Upper lobe of right lung (tissue), 1 donor: ENCODE measurements around the gene ZFYVE9. TPM values are rescaled to one million over a fixed set of nuclear protein-coding genes. Genes with fewer than 3 reads are reported as not detected.
"Not testable (repeated sequence)": the region's sequence is repeated elsewhere in the genome, so short reads cannot be mapped to it uniquely, and the experiment has no call there.

Experiments
- ATAC-seq: fragments of 200-7000 bp; cut with Tn5 transposase; one replicate; pipeline ENCODE4 v1.9.1; 2020; ENCODE audit warnings: mild to moderate bottlenecking, moderate library complexity
- DNase-seq: peaks from one replicate; pipeline ENCODE4 v3.0.0-alpha.2; 2020
- H3K27ac ChIP-seq: fragments of 200-600 bp; one replicate; pipeline ENCODE4 v1.8.0; 2022
- H3K27me3 ChIP-seq: fragments of 200-600 bp; one replicate; pipeline ENCODE4 v1.8.0; 2022; ENCODE audit warnings: mild to moderate bottlenecking
- H3K36me3 ChIP-seq: fragments of 200-600 bp; one replicate; pipeline ENCODE4 v1.8.0; 2022
- H3K4me1 ChIP-seq: fragments of 200-600 bp; one replicate; pipeline ENCODE4 v1.8.0; 2022
- H3K4me3 ChIP-seq: fragments of 200-600 bp; one replicate; pipeline ENCODE4 v1.8.0; 2022; ENCODE audit warnings: mild to moderate bottlenecking
- H3K9me3 ChIP-seq: fragments of 200-600 bp; one replicate; pipeline ENCODE4 v1.8.0; 2022
- intact Hi-C: fragments of 100-400 bp; cut with DNase I; formaldehyde crosslinking; loops from one replicate; pipeline ENCODE4 v1.11.0; 2022
- total RNA-seq: library from RNA; stranded (reverse); fragmentation: NEBNext Ultra II Directional; extraction: Animal tissue kit (Norgen Biotek cat#: 25700); gene quantifications from one replicate; pipeline ENCODE4 v1.2.1, GENCODE V29; 2021
- TF ChIP-seq, protein P1 (sequence below): fragments of 200-600 bp; IDR thresholded peaks from one replicate; pipeline ENCODE4 v1.8.0; 2022; ENCODE audit warnings: antibody characterized with exemption
- donor health status: DM: no; HTN: yes; CAD: no; lungs with severe emphysema.

Gene ZFYVE9
- total RNA-seq, 1 donor from 2014 or later, result 23.9 TPM

GRCh38 chr1:52192024-52192423 lies 50.1 kb downstream of the ZFYVE9 start:
- Histone ChIP-seq H3K27me3 (no peaks in the 10 kb centered on the region), H3K9me3 (no peaks in the 10 kb centered on the region), H3K27ac (no peak overlapping the region), H3K4me3 (no peak overlapping the region), H3K4me1 (peaks cover 12% of the 10 kb centered on the region), H3K36me3 (no peaks in the 10 kb centered on the region)
- ATAC-seq (no peak), DNase-seq (no peak)
- TF ChIP-seq, protein P1, sequence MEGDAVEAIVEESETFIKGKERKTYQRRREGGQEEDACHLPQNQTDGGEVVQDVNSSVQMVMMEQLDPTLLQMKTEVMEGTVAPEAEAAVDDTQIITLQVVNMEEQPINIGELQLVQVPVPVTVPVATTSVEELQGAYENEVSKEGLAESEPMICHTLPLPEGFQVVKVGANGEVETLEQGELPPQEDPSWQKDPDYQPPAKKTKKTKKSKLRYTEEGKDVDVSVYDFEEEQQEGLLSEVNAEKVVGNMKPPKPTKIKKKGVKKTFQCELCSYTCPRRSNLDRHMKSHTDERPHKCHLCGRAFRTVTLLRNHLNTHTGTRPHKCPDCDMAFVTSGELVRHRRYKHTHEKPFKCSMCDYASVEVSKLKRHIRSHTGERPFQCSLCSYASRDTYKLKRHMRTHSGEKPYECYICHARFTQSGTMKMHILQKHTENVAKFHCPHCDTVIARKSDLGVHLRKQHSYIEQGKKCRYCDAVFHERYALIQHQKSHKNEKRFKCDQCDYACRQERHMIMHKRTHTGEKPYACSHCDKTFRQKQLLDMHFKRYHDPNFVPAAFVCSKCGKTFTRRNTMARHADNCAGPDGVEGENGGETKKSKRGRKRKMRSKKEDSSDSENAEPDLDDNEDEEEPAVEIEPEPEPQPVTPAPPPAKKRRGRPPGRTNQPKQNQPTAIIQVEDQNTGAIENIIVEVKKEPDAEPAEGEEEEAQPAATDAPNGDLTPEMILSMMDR, result no peak
- intact Hi-C loops, result no loop called here

- intact Hi-C loops, result no loop called here
- no peak for DNase-seq
- H3K4me3 ChIP-seq, result no peak overlapping the region
- no peak for ATAC-seq
- H3K36me3 ChIP-seq, result no peaks in the 10 kb centered on the region
- H3K9me3 ChIP-seq, result no peaks in the 10 kb centered on the region
- H3K27ac ChIP-seq, result no peak overlapping the region
- no peaks in the 10 kb centered on the region for H3K27me3 ChIP-seq
- TF ChIP-seq, protein P1, result no peak
- H3K4me1 ChIP-seq, result peaks cover 12% of the 10 kb centered on the region
Observed at GRCh38 chr1:52192436-52192835, 50.5 kb downstream of the ZFYVE9 start.

- TF ChIP-seq, protein P1, result no peak
- Histone ChIP-seq H3K9me3 (no peaks in the 10 kb centered on the region), H3K36me3 (no peaks in the 10 kb centered on the region), H3K4me3 (no peak overlapping the region), H3K27me3 (no peaks in the 10 kb centered on the region), H3K27ac (no peak overlapping the region), H3K4me1 (peaks cover 12% of the 10 kb centered on the region)
- no peak for DNase-seq
- intact Hi-C loops, result no loop called here
- ATAC-seq, result no peak
Observed at GRCh38 chr1:52193985-52194384, 52.1 kb downstream of the ZFYVE9 start.

DNA sequence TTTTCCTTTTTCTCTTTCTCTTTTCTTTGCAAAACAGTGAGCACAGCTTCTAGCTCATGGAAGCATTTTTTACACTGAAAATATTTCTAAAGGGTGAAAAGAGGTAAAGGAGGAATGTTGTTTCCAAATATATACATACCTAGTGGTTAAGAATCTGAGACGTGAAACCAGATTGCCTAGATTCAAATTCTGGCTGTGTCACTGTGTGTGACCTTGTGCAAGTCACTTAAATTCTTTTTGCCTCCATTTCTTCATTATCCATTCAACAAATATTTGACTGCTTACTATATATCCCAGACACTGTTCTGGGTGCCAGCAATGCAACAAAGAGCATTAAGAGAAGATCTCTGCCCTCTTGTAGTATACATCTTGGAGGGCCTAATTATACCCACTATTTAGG lies 53.3 kb downstream of the ZFYVE9 start:
- TF ChIP-seq, protein P1, result no peak
- Histone ChIP-seq H3K4me1 (peaks cover 10% of the 10 kb centered on the region), H3K4me3 (no peak overlapping the region), H3K36me3 (no peaks in the 10 kb centered on the region), H3K9me3 (no peaks in the 10 kb centered on the region), H3K27ac (no peak overlapping the region), H3K27me3 (no peaks in the 10 kb centered on the region)
- intact Hi-C loops, result no loop called here
- no peak for DNase-seq
- ATAC-seq, result no peak

DNA sequence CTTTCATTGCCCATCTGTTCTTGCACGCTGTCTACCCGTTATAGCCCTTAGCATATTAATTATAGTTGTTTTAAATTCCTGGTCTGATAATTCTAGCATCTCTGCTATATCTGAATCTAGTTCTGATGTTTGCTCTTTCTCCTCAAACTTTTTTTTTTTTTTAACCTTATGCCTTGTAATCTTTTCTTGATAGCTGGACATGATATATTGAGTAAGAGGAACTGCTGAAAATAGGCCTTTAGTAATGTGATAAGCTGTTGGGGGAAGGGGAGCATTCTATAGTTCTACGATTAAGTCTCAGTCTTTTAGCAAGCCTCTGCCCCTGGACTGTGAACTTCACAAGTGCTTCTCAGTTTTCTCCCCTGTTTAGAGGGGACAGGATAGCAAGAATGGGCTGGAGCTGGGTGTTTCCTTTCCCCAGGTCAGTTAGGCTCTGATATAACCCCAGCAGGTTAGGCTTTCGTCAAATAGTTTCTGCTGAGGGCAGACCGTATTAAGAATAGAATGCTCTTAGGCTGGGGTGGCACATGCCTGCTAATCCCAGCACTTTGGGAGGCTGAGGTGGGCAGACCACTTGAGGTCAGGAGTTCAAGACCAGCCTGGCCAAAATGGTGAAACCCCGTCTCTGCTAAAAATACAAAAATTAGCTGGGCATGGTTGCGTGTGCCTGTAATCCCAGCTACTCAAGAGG lies 62.2 kb downstream of the ZFYVE9 start:
- Histone ChIP-seq H3K9me3 (peaks cover 4% of the 10 kb centered on the region), H3K27me3 (no peaks in the 10 kb centered on the region), H3K4me1 (peaks cover 9% of the 10 kb centered on the region), H3K36me3 (no peaks in the 10 kb centered on the region), H3K4me3 (no peak overlapping the region), H3K27ac (no peak overlapping the region)
- intact Hi-C loops, result no loop called here
- DNase-seq, result no peak
- no peak for ATAC-seq
- TF ChIP-seq, protein P1, result no peak

- TF ChIP-seq, protein P1, result no peak
- H3K4me3 ChIP-seq, result no peak overlapping the region
- H3K4me1 ChIP-seq, result peaks cover 9% of the 10 kb centered on the region
- no peaks in the 10 kb centered on the region for H3K27me3 ChIP-seq
- intact Hi-C loops, result no loop called here
- H3K36me3 ChIP-seq, result no peaks in the 10 kb centered on the region
- peaks cover 4% of the 10 kb centered on the region for H3K9me3 ChIP-seq
- no peak overlapping the region for H3K27ac ChIP-seq
- ATAC-seq, result no peak
- no peak for DNase-seq
Observed at GRCh38 chr1:52204696-52205095, 62.8 kb downstream of the ZFYVE9 start.

DNA sequence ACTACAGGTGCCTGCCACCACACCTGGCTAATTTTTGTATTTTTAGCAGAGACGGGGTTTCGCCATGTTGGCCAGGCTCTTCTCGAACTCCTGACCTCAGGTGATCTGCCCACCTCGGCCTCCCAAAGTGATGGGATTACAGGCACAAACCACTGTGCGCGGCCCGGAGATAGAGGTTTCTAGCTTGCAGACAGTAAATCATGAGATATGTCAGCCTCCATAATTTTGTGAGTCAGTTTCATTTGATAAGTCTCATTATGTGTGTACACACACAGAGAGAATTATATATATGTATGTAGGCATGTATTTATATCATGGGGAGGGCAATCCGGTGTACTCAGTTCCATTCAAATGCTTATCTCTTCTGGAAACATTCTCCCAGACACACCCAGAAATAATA lies 64.8 kb downstream of the ZFYVE9 start:
- H3K9me3 ChIP-seq, DNase-seq, H3K36me3 ChIP-seq, H3K4me3 ChIP-seq, H3K27me3 ChIP-seq, intact Hi-C loops, ATAC-seq, H3K4me1 ChIP-seq, H3K27ac ChIP-seq: not testable (repeated sequence)
